GM21515 (cell line): ENCODE results near the gene HPGDS.

Experiments
- ATAC-seq: cut with Tn5 transposase; IDR thresholded peaks from one replicate; pipeline ENCODE4 v1.9.1; 2021; ENCODE audit not compliant: unreplicated experiment

HPGDS gene

GRCh38 chr4:94262163-94263016 lies 80.2 kb downstream of the HPGDS start:
- ATAC-seq: no peak

GRCh38 chr4:94256828-94257227 lies 85.8 kb downstream of the HPGDS start:
- peak; percentile 49 for ATAC-seq

- no peak for ATAC-seq
Measured at GRCh38 chr4:94256144-94256783, 86.4 kb downstream of the HPGDS start.

- ATAC-seq: no peak
Measured at GRCh38 chr4:94253036-94253435, 89.6 kb downstream of the HPGDS start.

- no peak for ATAC-seq
Measured at GRCh38 chr4:94251094-94251493, 91.5 kb downstream of the HPGDS start.
